NCI-H2227 treated with DMSO at 0.1 percent for 48 hours (cell line): ENCODE results near the gene GLCE.
A peak's percentile ranks its signal among the peaks of the same experiment; 100 is the strongest.
"Not testable (repeated sequence)": the region's sequence is repeated elsewhere in the genome, so short reads cannot be mapped to it uniquely, and the experiment has no call there.

Source experiments
- DNase-seq: peaks from one replicate; lab custom pipeline; 2025; lab: John Stamatoyannopoulos, UW

Gene GLCE

GRCh38 chr15:69159805-69160140, 662 bp upstream of the GLCE start:
- DNase-seq, result no peak

- DNase-seq, result peak; percentile 43
Observed at GRCh38 chr15:69161079-69161877, 843 bp downstream of the GLCE start.

- DNase-seq, result no peak
Observed at GRCh38 chr15:69161878-69162213, 1.4 kb downstream of the GLCE start.

- no peak for DNase-seq
Observed at GRCh38 chr15:69163141-69163669, 2.8 kb downstream of the GLCE start.

GRCh38 chr15:69164807-69165636, 4.6 kb downstream of the GLCE start:
- no peak for DNase-seq

- no peak for DNase-seq
Observed at GRCh38 chr15:69165637-69166025, 5.2 kb downstream of the GLCE start.

GRCh38 chr15:69167218-69167846, 6.9 kb downstream of the GLCE start:
- no peak for DNase-seq

GRCh38 chr15:69168361-69168760, 7.9 kb downstream of the GLCE start:
- not testable (repeated sequence) for DNase-seq

GRCh38 chr15:69169540-69169939, 9.1 kb downstream of the GLCE start:
- not testable (repeated sequence) for DNase-seq

GRCh38 chr15:69170597-69170996, 10.2 kb downstream of the GLCE start:
- peak; percentile 42 for DNase-seq

- no peak for DNase-seq
Observed at GRCh38 chr15:69172847-69173246, 12.4 kb downstream of the GLCE start.

GRCh38 chr15:69175536-69175935, 15.1 kb downstream of the GLCE start:
- DNase-seq, result no peak

GRCh38 chr15:69181424-69181823, 21.0 kb downstream of the GLCE start:
- DNase-seq, result no peak

GRCh38 chr15:69185216-69185615, 24.8 kb downstream of the GLCE start:
- no peak for DNase-seq

- no peak for DNase-seq
Observed at GRCh38 chr15:69185706-69186105, 25.3 kb downstream of the GLCE start.

- DNase-seq, result no peak
Observed at GRCh38 chr15:69189157-69189556, 28.7 kb downstream of the GLCE start.

- no peak for DNase-seq
Observed at GRCh38 chr15:69190091-69190490, 29.7 kb downstream of the GLCE start.

- DNase-seq, result no peak
Observed at GRCh38 chr15:69190504-69190903, 30.1 kb downstream of the GLCE start.

GRCh38 chr15:69194025-69194827, 33.8 kb downstream of the GLCE start:
- DNase-seq, result no peak

- peak; percentile 58 for DNase-seq
Observed at GRCh38 chr15:69194854-69195253, 34.4 kb downstream of the GLCE start.

- DNase-seq, result peak; percentile 14
Observed at GRCh38 chr15:69200832-69201745, 40.7 kb downstream of the GLCE start.
